Astrocyte of the spinal cord (primary cell): ENCODE data around the gene AOAH.
A peak's percentile ranks its signal among the peaks of the same experiment; 100 is the strongest.

Experiments
- DNase-seq: peaks from one replicate; pipeline ENCODE4 v3.0.0; 2011; ENCODE audit warnings: low read depth, low spot score
- H3K4me3 ChIP-seq: 2 replicates; pipeline ENCODE4 v1.5.1; 2011; ENCODE audit warnings: low read depth, mild to moderate bottlenecking, low read length, moderate library complexity
- CTCF ChIP-seq: IDR thresholded peaks from 2 replicates; pipeline ENCODE4 v1.5.1; 2012; ENCODE audit warnings: low read depth, mild to moderate bottlenecking, low read length, inconsistent platforms
- in situ Hi-C: cut with HindIII; loops from 2 replicates; pipeline ENCODE4 v1.10.0; 2017; ENCODE audit warnings: low sequenced_read_pairs

AOAH gene

GRCh38 chr7:36599645-36600313 lies 124.5 kb downstream of the AOAH start:
- no peak for DNase-seq
- TF ChIP-seq CTCF = no peak
- in situ Hi-C loops = no loop called here
- H3K4me3 ChIP-seq = no peak overlapping the region

- TF ChIP-seq CTCF = no peak
- peak; percentile 16 for DNase-seq
- no peak overlapping the region for H3K4me3 ChIP-seq
- in situ Hi-C loops = no loop called here
These were observed 126.1 kb downstream of the AOAH start for GRCh38 chr7:36598054-36598674.

GRCh38 chr7:36597090-36597773 lies 127.1 kb downstream of the AOAH start:
- DNase-seq = no peak
- H3K4me3 ChIP-seq = no peak overlapping the region
- in situ Hi-C loops = no loop called here
- no peak for TF ChIP-seq CTCF

GRCh38 chr7:36594445-36594844 lies 129.8 kb downstream of the AOAH start:
- no peak overlapping the region for H3K4me3 ChIP-seq
- DNase-seq = no peak
- in situ Hi-C loops = no loop called here
- TF ChIP-seq CTCF = no peak

GRCh38 chr7:36591636-36592035 lies 132.7 kb downstream of the AOAH start:
- H3K4me3 ChIP-seq = no peak overlapping the region
- no peak for DNase-seq
- in situ Hi-C loops = no loop called here
- TF ChIP-seq CTCF = no peak

- in situ Hi-C loops = no loop called here
- no peak for TF ChIP-seq CTCF
- no peak overlapping the region for H3K4me3 ChIP-seq
- no peak for DNase-seq
These were observed 134.9 kb downstream of the AOAH start for GRCh38 chr7:36589391-36589790.
